Thoracic aorta (tissue), 2 donors: ENCODE measurements around the gene HOXD10. TPM values are rescaled to one million over a fixed set of nuclear protein-coding genes. Genes with fewer than 3 reads are reported as not detected.

ENCODE experiments used
- ATAC-seq: fragments of 150-250 bp; one replicate; pipeline ENCODE4 v1.8.0; 2017; ENCODE audit warnings: low read depth; ENCODE audit not compliant: insufficient number of reproducible peaks, low FRiP score
- DNase-seq: peaks from one replicate; pipeline ENCODE4 v3.0.0-alpha.2; 2020; ENCODE audit warnings: low spot score
- H3K27ac ChIP-seq, 2 donors: fragments of 200-600 bp; sonication (generic); 1 replicate in 1 of 2; 2 replicates in 1 of 2; pipeline ENCODE4 v1.5.1; 2016; ENCODE audit warnings: mild to moderate bottlenecking in 2 of 2, moderate library complexity in 2 of 2
- H3K27me3 ChIP-seq: fragments of 200-600 bp; sonication (generic); replicated peaks from 2 replicates; pipeline ENCODE4 v1.6.0; 2016; ENCODE audit warnings: mild to moderate bottlenecking; ENCODE audit not compliant: insufficient read depth
- H3K36me3 ChIP-seq: fragments of 200-600 bp; sonication (generic); one replicate; pipeline ENCODE4 v1.5.1; 2016
- H3K4me1 ChIP-seq, 2 donors: fragments of 200-600 bp; sonication (generic); 1 replicate in 1 of 2; 2 replicates in 1 of 2; pipeline versions ENCODE4 v1.5.1 to v1.6.0; 2016; ENCODE audit warnings: low read depth in 2 of 2, mild to moderate bottlenecking in 1 of 2; ENCODE audit not compliant: control insufficient read depth in 1 of 2
- H3K4me3 ChIP-seq: fragments of 200-600 bp; sonication (generic); 2 replicates; pipeline ENCODE4 v1.5.1; 2016; ENCODE audit warnings: mild to moderate bottlenecking
- H3K9me3 ChIP-seq: fragments of 200-600 bp; sonication (generic); 2 replicates; pipeline ENCODE4 v1.5.1; 2016
- total RNA-seq, 2 donors: library from RNA; depleted of rRNA; stranded (reverse); fragments of >200 nt; gene quantifications; one replicate each; pipeline versions ENCODE4 v1.1.0 to v1.2.3, GENCODE V29; 2016
- TF ChIP-seq, protein P1 (sequence below): fragments of 200-600 bp; sonication (generic); IDR thresholded peaks from one replicate; pipeline ENCODE4 v1.5.1; 2019; ENCODE audit warnings: antibody characterized with exemption

HOXD10 gene
- total RNA-seq, 2 donors from 2014 or later = not detected

DNA sequence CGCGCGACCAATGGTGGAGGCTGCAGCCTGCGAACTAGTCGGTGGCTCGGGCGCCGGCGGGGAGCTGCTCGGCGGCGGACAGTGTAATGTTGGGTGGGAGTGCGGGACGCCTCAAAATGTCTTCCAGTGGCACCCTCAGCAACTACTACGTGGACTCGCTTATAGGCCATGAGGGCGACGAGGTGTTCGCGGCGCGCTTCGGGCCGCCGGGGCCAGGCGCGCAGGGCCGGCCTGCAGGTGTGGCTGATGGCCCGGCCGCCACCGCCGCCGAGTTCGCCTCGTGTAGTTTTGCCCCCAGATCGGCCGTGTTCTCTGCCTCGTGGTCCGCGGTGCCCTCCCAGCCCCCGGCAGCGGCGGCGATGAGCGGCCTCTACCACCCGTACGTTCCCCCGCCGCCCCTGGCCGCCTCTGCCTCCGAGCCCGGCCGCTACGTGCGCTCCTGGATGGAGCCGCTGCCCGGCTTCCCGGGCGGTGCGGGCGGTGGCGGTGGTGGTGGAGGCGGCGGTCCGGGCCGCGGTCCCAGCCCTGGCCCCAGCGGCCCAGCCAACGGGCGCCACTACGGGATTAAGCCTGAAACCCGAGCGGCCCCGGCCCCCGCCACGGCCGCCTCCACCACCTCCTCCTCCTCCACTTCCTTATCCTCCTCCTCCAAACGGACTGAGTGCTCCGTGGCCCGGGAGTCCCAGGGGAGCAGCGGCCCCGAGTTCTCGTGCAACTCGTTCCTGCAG lies 6.3 kb downstream of the HOXD10 start, which contains the start of gene HOXD9:
Gene HOXD9, plus strand, starts transcription at position 37 of the 728 bp plus-strand sequence. Its CDS starts 50 bp downstream, at position 87.
- Histone ChIP-seq H3K36me3 (no peaks in the 10 kb centered on the region), H3K4me3 (peak within 1 kb of the TSS; percentile 72), H3K9me3 (no peaks in the 10 kb centered on the region), H3K4me1 (peaks cover 7 to 29% of the 10 kb centered on the region in 2 donors), H3K27me3 (peaks cover 42% of the 10 kb centered on the region), H3K27ac (peak within 1 kb of the TSS in 1 of 2 donors; percentile 10)
- ATAC-seq (no peak), DNase-seq (no peak)
- TF ChIP-seq, protein P1, sequence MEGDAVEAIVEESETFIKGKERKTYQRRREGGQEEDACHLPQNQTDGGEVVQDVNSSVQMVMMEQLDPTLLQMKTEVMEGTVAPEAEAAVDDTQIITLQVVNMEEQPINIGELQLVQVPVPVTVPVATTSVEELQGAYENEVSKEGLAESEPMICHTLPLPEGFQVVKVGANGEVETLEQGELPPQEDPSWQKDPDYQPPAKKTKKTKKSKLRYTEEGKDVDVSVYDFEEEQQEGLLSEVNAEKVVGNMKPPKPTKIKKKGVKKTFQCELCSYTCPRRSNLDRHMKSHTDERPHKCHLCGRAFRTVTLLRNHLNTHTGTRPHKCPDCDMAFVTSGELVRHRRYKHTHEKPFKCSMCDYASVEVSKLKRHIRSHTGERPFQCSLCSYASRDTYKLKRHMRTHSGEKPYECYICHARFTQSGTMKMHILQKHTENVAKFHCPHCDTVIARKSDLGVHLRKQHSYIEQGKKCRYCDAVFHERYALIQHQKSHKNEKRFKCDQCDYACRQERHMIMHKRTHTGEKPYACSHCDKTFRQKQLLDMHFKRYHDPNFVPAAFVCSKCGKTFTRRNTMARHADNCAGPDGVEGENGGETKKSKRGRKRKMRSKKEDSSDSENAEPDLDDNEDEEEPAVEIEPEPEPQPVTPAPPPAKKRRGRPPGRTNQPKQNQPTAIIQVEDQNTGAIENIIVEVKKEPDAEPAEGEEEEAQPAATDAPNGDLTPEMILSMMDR = no peak

DNA sequence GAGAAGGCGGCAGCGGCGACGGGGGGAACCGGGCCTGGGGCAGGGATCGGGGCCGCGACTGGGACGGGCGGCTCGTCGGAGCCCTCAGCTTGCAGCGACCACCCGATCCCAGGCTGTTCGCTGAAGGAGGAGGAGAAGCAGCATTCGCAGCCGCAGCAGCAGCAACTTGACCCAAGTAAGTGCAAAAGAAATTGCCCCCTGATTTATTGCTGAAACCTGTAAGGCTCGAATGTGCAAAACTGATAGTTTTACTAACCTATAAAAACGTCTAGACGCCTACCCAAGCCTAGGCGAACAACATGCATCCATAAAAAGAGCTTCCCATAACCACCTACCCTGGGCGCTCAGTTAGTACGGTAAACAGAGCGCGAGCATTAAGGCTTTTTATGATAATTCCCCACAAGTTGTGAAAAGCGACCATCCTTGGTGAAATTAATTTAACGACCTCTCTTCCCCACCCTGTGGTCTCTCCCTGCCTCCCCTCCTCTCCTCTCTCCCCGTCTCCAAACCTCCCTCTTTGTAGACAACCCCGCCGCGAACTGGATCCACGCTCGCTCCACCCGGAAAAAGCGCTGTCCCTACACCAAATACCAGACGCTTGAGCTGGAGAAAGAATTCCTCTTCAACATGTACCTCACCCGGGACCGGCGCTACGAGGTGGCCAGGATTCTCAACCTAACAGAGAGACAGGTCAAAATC lies 7.0 kb downstream of the HOXD10 start:
- Histone ChIP-seq H3K4me3 (peak overlapping the region; percentile 72), H3K4me1 (peaks cover 7 to 34% of the 10 kb centered on the region in 2 donors), H3K27me3 (peaks cover 35% of the 10 kb centered on the region), H3K36me3 (no peaks in the 10 kb centered on the region), H3K9me3 (no peaks in the 10 kb centered on the region), H3K27ac (no peak overlapping the region)
- ATAC-seq (no peak), DNase-seq (no peak)
- TF ChIP-seq, protein P1 = no peak

DNA sequence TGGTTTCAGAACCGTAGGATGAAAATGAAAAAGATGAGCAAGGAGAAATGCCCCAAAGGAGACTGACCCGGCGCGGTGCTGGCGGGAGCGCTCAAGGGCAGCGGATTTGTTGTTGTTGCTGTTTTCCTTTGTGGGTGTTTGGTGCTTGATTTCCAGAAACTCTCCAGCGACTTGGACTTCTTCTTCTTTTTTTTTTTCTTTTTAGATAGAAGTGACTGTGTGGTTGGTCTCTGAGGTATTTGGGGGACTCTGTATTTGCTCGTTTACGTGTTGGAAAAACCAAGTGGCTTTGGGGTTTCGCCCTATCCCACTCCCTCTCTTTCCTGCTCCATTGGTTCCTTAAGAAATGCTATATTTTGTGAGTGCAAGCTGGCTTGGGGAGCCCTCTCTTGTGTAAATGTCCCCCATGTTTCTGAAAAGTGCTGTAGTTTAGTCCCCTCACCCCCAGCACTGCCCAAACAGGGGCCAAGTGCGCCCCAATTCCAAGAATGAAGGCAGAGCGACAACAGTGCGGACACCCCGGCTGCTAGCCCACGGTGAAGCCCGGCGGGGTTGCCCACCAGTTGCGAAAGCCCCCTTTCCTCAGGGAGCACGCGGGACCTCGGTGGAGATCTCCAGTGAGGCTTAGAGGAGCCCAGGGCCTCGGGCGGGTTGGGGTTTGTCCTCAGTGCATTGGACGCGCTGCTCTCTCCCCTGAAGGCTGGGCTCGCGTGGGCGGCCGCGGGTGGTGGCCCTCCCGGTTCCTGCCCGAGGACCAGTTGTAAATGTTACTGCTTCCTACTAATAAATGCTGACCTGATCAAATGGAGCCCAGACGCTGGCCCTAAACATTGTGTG lies 7.8 kb downstream of the HOXD10 start:
- DNase-seq (no peak), ATAC-seq (no peak)
- Histone ChIP-seq H3K4me3 (no peak overlapping the region), H3K9me3 (no peaks in the 10 kb centered on the region), H3K36me3 (no peaks in the 10 kb centered on the region), H3K4me1 (peaks cover 7 to 42% of the 10 kb centered on the region in 2 donors), H3K27me3 (peaks cover 34% of the 10 kb centered on the region), H3K27ac (no peak overlapping the region)
- TF ChIP-seq, protein P1 = no peak

DNA sequence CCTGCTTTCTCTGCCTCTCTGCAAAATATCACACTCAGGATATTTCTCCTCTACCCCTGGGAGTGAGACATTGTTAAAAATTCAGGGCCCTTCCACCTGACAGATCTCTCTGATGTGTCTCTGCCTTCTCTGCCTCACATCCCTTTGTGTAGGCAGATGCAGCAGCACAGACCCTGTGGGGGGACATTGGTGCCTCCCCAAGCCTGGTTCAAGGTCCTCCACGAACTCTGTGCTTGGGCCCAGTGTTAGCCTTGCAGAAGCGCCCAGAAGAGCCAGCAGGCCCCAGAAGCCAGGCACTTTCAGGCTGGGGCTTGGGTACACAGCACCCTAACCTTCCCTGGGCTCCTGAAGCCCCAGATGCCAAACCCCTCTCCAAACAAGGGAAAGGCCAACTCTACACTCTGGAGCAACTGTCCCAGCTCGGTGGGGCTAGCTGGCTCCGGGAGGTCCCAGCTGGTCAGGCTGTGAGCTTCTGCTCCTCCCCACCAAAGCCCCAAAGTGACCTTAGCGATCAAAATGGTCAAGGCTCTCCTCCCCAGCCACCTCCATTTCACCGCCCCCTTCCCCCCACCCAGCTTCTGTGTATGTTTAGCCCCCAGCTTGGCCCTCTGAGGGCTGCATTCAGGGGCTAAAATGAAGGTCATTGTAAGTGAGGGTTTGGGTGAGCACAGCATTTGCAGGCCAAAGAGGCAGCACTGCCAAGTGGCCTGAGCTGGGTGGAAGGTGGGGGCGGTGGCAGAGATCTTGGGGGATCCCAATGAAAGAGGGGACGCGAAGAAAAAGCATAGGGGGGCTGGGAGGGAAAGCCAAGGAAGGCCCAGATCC lies 8.6 kb downstream of the HOXD10 start:
- Histone ChIP-seq H3K4me3 (no peak overlapping the region), H3K27ac (no peak overlapping the region), H3K27me3 (peaks cover 26% of the 10 kb centered on the region), H3K9me3 (no peaks in the 10 kb centered on the region), H3K4me1 (peaks cover 7 to 42% of the 10 kb centered on the region in 2 donors), H3K36me3 (no peaks in the 10 kb centered on the region)
- DNase-seq = no peak
- ATAC-seq = no peak
- TF ChIP-seq, protein P1 = no peak
